DLD1 (cell line): ENCODE measurements around the gene BRCA1.

Experiments
- in situ Hi-C: cut with HindIII; loops from 2 replicates; pipeline ENCODE4 v1.10.0; 2017; ENCODE audit warnings: low sequenced_read_pairs

Gene BRCA1

GRCh38 chr17:43025766-43026537, 99.2 kb downstream of the BRCA1 start:
- in situ Hi-C loops, result no loop called here

- in situ Hi-C loops, result no loop called here
These were observed 99.9 kb downstream of the BRCA1 start for GRCh38 chr17:43025290-43025657.

DNA sequence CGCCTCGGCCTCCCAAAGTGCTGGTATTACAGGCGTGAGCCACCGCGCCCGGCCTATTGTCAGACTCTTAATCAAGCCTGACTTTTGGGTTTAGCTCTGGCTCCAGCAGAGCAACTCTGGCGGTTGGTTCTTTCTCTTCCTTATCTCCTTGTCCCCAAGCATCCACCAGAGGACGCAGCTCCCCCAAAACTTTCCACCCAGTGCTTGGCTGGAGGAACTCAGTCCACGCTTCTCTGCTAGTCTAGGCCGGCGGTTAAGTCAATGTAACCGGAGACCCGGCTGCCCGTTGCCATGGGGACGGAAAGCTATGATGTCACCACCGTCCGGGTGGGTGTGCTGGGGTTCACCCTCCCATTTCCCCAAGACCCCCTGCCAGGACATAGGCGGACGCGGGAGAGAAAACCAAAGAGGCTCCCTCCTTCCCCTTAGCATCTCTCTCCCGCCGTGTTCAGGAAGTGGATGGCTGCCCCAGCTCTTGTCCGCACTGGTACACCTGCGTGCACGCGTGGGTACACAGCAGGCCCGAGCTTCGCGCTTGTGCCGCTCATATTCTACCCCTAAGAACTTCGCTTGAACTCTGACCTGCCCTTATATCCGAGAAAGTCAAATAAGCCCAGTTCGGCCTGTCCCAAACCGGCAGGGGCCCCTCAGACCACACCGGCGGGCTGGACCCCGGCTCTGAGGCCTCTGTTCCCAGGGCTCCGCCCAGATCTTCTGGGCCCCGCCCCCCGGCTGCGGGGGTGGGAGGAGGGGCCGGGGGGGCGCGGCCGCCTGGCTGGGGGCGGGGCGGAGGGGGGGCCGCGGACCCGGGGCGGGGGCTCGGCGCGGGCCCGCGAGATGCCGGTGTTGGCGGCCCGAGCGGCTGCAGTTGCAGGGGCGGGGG, 100.5 kb downstream of the BRCA1 start, which contains the start of gene RND2:
TSS of gene RND2 (plus strand) at position 825 of the 883 bp plus-strand sequence. CDS start 117 bp downstream, outside the sequence.
- in situ Hi-C loops, result no loop called here

DNA sequence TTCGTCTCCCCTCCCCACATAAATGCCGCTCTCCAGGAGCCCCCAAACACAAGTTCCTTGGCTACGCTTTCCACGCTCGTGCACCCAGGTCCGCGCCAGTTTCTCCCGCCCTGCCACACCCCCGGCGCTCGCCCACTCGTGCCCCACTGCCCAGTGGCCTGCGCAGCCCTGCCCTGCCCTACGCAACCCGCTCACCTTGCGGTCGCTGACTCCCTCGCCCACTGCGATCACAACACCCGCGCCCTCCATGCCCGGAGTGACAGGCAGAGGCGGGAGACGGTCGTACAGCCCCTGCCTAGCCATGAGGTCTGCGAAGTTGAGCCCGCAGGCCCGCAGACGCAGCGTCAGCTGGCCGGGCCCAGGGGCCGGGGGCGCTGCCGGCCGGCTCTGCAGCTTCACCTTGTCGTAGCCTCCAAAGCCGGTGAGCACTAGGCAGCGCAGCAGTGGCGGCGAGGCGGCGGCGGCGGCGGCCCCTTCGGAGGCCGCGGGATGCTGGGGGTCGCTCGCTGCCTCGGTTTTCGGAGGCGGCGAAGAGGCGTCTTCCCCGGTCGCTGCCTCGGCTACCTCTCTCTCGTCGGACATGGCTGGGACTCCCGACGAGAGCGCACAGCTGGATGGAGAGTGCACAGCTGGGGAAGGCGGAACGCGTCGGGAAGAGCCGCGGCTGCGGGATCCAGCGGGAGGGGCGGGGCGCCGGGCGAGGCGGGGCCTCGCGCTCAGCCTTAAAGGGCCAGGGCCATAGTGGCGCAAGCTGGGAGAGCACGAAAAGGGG, 103.2 kb downstream of the BRCA1 start, which contains the start of gene VAT1:
TSS of gene VAT1 (minus strand) at position 645 of the 772 bp plus-strand sequence. CDS start at position 582, 63 bp downstream.
- in situ Hi-C loops, result no loop called here

DNA sequence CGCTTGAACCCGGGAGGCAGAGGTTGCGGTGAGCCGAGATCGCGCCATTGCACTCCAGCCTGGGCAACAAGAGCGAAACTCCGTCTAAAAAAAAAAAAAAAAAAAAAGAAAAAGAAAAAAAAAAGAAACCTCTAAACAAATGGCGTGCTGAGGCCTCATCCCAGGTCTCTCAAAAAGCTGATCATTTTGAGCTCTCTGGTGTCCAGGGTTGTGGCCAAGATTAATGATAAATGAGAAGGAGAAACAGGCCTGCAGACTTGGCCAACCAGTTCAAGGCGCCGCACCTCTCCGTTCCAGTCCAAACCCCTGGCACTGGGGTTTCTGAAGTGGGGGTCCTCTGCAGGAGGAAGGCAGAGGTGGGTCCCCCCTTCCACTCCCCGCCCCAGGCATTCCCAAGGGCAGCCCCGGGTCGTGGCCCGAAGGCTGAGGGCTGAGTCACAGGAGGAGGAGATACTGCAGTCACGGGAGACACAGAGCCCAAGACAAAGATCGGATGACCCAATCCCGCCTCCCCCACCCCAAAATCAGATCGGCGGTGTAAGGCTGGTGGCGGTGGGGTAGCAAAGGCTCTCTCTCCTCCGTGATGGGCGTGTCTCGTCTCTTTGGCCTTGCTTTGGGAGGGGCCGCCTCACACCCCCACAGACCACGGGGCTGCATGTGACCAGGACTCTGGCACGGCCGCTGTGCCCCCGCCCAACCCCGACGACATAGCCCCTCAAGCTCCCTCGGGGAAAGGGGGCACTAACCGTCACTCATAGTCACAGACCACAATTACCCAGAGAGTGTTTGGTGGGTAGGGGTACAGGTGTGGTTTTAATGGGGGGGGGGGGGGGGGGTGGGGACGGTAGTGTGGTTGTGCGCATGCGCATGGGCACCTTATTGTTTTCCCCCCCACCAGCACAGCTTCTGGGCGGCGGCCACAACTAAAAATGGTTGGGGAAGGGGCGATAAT, 104.1 kb downstream of the BRCA1 start:
- in situ Hi-C loops, result no loop called here

DNA sequence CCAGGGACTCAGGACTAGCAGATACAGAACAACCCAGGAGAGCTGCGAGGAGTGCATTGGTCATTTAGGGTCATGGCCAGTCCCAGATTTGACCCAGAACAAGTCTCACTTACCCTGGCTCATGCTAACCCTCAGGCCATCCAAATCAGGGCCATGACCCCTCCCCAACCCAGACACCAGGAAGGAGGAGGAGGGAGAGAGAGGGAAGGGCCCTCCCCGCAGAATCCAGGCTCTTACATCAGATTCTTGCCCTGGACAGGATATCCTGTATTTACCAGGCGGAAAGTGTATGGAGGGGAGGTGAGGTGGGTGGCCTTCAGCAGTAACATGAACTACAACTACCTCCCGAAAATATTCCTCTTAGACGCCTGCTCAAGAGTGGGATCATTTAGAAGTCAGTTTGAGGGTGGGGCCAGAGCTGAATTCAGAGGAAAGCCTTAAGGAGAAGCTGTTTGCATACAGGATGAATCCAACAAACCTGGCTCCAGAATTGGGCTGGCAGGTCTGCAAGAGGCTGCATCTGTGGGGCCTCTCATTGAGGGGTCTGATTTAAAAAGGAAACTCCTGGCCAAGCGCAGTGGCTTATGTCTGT, 105.0 kb downstream of the BRCA1 start:
- in situ Hi-C loops, result no loop called here

DNA sequence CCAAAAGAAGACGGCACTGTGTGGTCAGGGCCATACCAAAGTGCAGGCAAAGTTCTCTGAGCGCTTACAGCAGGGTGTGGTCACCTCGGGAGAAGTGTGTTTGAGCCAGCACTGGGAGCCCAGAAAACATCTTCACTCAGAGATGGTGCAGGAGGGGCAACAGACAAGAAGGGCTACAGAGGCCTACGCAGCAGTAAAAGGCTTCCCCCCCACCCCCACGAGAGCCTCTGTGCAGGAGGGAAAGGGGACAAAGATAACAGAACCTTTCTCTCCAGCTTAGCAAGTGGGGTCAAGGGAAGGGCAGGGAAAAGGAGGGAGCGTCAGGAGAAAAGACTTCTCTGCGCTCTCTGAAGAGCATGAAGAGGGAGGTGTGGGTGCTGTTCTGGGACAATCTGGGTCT, 105.7 kb downstream of the BRCA1 start:
- in situ Hi-C loops, result no loop called here

DNA sequence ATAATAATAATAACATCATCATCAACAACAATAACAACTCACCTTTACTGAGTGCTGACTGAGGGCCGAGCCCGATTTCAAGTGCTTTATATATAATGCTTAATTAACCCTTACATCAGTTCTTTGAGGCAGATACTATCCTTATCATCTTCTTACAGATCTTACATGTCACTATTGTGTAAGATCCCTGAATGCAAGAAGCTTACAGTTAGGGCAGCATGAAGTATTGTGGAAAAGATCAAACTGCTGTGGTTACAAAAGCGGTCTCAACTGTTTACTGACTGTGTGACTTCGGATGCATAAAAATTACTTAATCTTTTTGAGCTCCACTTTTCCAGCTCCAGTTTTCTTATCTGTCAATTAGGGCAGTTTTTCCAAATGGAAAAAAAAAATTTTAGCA, 106.2 kb downstream of the BRCA1 start:
- in situ Hi-C loops, result no loop called here

GRCh38 chr17:43018008-43018853, 106.9 kb downstream of the BRCA1 start:
- in situ Hi-C loops, result no loop called here

DNA sequence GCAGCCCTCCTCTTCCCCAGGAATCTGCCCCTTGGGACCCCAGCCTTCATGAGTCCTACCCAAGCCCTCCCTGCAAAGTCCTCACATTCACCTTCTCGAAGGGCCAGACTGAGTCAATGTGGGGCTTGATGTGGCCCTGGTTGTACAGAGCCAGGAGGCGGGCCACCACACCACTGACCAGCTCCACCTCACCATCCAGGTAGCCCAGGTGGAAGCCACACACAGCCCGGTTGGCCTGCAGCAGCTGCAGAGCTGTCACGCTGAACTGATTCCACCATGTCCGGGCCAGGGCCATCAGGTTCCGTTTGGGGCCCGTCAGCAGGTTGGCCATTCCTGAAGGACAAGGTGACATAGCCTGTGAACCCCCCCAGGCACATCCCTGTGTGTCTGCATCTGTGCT, 108.9 kb downstream of the BRCA1 start:
- in situ Hi-C loops, result no loop called here

- in situ Hi-C loops, result no loop called here
These were observed 109.6 kb downstream of the BRCA1 start for GRCh38 chr17:43015579-43015978.

- in situ Hi-C loops, result no loop called here
These were observed 110.3 kb downstream of the BRCA1 start for GRCh38 chr17:43014649-43015542.

DNA sequence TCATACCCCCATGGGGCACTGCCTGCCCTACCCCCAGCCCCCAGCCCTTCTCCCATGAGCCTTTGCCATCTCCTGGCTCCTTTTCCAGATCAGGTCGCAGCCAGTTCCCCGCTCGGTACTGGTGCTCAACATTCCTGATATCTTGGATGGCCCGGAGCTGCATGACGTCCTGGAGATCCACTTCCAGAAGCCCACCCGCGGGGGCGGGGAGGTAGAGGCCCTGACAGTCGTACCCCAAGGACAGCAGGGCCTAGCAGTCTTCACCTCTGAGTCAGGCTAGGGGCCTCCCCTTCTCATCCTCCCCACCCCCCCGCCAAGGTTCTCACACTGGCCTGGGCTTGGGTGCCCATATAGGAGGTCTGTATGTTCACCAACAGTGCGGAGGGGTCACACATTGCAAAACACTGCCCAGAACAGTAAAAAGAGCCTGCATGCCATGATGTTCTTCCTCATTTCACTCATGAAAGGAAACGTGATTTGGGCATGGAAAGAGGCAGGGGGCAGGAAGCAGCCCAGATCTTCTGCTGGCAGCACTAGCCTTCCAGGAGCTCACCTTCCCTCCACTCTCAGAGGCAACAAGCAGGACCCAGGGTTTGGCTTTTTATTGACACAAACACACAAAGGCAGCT, 111.0 kb downstream of the BRCA1 start:
- in situ Hi-C loops, result no loop called here

DNA sequence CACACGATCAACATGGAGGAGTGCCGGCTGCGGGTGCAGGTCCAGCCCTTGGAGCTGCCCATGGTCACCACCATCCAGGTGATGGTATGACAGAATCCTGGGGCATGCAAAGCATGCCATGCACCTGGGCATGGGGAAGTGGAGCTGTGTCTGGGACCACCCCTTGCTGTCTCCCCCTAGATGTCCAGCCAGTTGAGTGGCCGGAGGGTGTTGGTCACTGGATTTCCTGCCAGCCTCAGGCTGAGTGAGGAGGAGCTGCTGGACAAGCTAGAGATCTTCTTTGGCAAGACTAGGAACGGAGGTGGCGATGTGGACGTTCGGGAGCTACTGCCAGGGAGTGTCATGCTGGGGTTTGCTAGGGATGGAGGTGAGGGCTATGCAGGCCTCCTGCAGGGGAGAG, 111.9 kb downstream of the BRCA1 start:
- in situ Hi-C loops, result no loop called here

DNA sequence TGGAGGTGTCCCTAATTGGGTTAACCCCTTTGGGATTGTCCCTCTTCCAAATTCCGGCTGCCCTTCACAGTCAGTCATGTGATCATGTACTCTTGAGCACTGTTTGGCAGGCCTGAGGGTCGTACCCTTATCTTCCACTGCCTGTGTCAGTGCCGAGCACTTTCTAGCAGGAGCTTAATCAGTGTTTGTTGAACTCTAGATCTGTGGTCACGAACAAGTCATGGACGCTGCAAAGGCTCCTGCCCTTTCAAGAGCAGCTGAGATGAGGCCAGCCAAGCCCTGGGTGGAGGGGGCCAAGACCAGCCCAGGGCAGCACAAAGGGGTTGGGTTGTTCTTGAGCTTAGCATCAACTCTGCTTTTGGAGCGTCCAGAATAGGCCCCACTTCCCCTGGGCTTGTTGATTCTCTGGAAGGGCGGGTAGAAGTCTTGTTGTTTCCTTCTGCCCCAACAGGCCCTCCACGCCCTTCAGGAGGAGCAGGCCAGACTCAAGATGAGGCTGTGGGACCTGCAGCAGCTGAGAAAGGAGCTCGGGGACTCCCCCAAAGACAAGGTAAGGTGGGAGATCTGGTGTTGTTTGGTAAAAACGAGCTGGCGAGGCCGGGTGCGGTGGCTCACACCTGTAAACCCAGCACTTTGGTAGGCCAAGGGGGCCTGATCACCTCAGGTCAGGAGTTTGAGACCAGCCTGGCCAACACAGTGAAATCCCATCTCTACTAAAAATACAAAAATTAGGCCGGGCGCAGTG, 113.3 kb downstream of the BRCA1 start:
- in situ Hi-C loops, result no loop called here

DNA sequence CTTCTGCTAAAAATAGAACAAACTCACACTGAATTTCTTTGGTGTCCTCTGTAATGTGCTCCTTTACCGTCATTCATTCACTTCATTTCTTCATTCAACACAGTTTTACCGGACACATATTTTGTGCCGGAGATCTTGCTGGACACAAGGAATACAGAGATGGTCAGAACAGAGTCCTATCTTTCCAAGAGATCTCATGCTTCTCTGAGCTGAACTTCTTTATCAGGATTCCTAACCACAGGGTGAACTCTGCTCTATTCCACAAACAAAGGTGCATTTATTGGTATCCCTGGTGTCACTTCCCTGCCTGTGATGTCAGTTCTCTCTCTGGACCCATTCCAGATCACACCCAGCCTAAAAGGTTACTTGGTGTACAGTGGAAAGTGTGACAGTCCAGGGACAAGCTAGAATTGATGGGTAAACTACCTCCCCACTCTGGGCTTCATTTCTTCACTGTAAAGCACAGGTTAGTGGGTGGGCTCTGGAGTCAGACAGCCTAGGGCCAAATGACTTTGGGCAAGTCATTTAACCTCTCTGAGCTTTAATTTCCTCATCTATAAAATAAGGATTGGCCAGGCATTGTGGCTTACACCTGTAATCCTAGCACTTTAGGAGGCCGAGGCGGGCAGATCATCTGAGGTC, 114.4 kb downstream of the BRCA1 start:
- in situ Hi-C loops, result no loop called here
